Measurements from ENCODE around the gene CIZ1.
"Not testable (repeated sequence)": the region's sequence is repeated elsewhere in the genome, so short reads cannot be mapped to it uniquely, and the experiment has no call there.

CIZ1 gene

GRCh38 chr9:128136816-128137793 is 54.3 kb downstream of the CIZ1 start:
- Histone ChIP-seq H3K23ac (ENCODE audit: low read depth, low read length, poor library complexity) (no peak overlapping the region), H2BK120ac (ENCODE audit: low read depth, low read length) (no peak overlapping the region), H2BK15ac (ENCODE audit: low read length) (no peak overlapping the region), H3K14ac (ENCODE audit: low read length) (no peak overlapping the region), H3K4ac (ENCODE audit: low read length) (no peak overlapping the region), H2BK5ac (ENCODE audit: low read length) (no peak overlapping the region), H3K4me3 (ENCODE audit: low read length in 2 of 2) (no peak overlapping the region), H4K91ac (ENCODE audit: low read depth, low read length, poor library complexity) (no peak overlapping the region), H3K18ac (ENCODE audit: low read length) (no peak overlapping the region), H3K9me3 (replicated peaks in 1 of 2; ENCODE audit: control insufficient read depth in 2 of 2, insufficient read depth in 1 of 2, low read depth in 1 of 2, low read length in 2 of 2) (no peaks in the 10 kb centered on the region), H4K8ac (ENCODE audit: low read depth, low read length) (no peak overlapping the region), H3K27me3 (ENCODE audit: control insufficient read depth in 3 of 3, insufficient read depth in 3 of 3, low read depth in 1 of 3, low read length in 3 of 3) (peaks cover 0 to 3% (median 0%) of the 10 kb centered on the region in 3 experiments), H3K9ac (ENCODE audit: low read depth, low read length, poor library complexity) (peak overlapping the region; percentile 9), H2BK12ac (ENCODE audit: low read length) (no peak overlapping the region), H2AK5ac (ENCODE audit: low read depth, low read length) (peak overlapping the region; percentile 61), H3K4me2 (ENCODE audit: insufficient read depth, low read length, poor library complexity, severe bottlenecking) (no peak overlapping the region), H3K27ac (replicated peaks; ENCODE audit: low read length) (no peak overlapping the region), H2AFZ (ENCODE audit: low read length) (no peak overlapping the region), H3K4me1 (ENCODE audit: control insufficient read depth in 2 of 2, insufficient read depth in 1 of 2, low read depth in 1 of 2, low read length in 2 of 2) (peaks cover 2 to 7% of the 10 kb centered on the region in 2 donors), H3K79me1 (ENCODE audit: low read depth, low read length) (no peaks in the 10 kb centered on the region), H3K36me3 (replicated peaks in 1 of 2; ENCODE audit: control insufficient read depth in 2 of 2, insufficient read depth in 2 of 2, low read length in 2 of 2) (no peaks in the 10 kb centered on the region)
- WGBS, 2 donors (ENCODE audit: extremely low coverage in 2 of 2, insufficient read length in 2 of 2, insufficient replicate concordance in 1 of 2) = no CpG with 5 or more reads among the region's 18 CpGs
- DNase-seq (ENCODE audit: low spot score) = no peak

GRCh38 chr9:128135561-128135960 is 55.8 kb downstream of the CIZ1 start:
- not testable (repeated sequence) for H2AK5ac ChIP-seq (ENCODE audit: low read depth, low read length); H3K9me3 ChIP-seq (replicated peaks in 1 of 2; ENCODE audit: control insufficient read depth in 2 of 2, insufficient read depth in 1 of 2, low read depth in 1 of 2, low read length in 2 of 2); H3K9ac ChIP-seq (ENCODE audit: low read depth, low read length, poor library complexity); H4K8ac ChIP-seq (ENCODE audit: low read depth, low read length); H3K4ac ChIP-seq (ENCODE audit: low read length); H2BK12ac ChIP-seq (ENCODE audit: low read length); H2BK120ac ChIP-seq (ENCODE audit: low read depth, low read length); H3K36me3 ChIP-seq (replicated peaks in 1 of 2; ENCODE audit: control insufficient read depth in 2 of 2, insufficient read depth in 2 of 2, low read length in 2 of 2); H2BK5ac ChIP-seq (ENCODE audit: low read length); H3K18ac ChIP-seq (ENCODE audit: low read length); H3K4me2 ChIP-seq (ENCODE audit: insufficient read depth, low read length, poor library complexity, severe bottlenecking); H3K79me1 ChIP-seq (ENCODE audit: low read depth, low read length); H3K4me3 ChIP-seq (ENCODE audit: low read length in 2 of 2); H2AFZ ChIP-seq (ENCODE audit: low read length); H4K91ac ChIP-seq (ENCODE audit: low read depth, low read length, poor library complexity); H3K14ac ChIP-seq (ENCODE audit: low read length); H3K27me3 ChIP-seq (ENCODE audit: control insufficient read depth in 3 of 3, insufficient read depth in 3 of 3, low read depth in 1 of 3, low read length in 3 of 3); H2BK15ac ChIP-seq (ENCODE audit: low read length); H3K27ac ChIP-seq (replicated peaks; ENCODE audit: low read length); H3K23ac ChIP-seq (ENCODE audit: low read depth, low read length, poor library complexity); DNase-seq (ENCODE audit: low spot score)
- H3K4me1 ChIP-seq (ENCODE audit: control insufficient read depth in 2 of 2, insufficient read depth in 1 of 2, low read depth in 1 of 2, low read length in 2 of 2) = peaks cover 2 to 11% of the 10 kb centered on the region in 2 donors
- WGBS, 2 donors (ENCODE audit: extremely low coverage in 2 of 2, insufficient read length in 2 of 2, insufficient replicate concordance in 1 of 2) = no CpG with 5 or more reads among the region's 8 CpGs

- not testable (repeated sequence) for H3K23ac ChIP-seq (ENCODE audit: low read depth, low read length, poor library complexity); H2BK5ac ChIP-seq (ENCODE audit: low read length); H3K14ac ChIP-seq (ENCODE audit: low read length); H4K8ac ChIP-seq (ENCODE audit: low read depth, low read length); H3K36me3 ChIP-seq (replicated peaks in 1 of 2; ENCODE audit: control insufficient read depth in 2 of 2, insufficient read depth in 2 of 2, low read length in 2 of 2); H3K27me3 ChIP-seq (ENCODE audit: control insufficient read depth in 3 of 3, insufficient read depth in 3 of 3, low read depth in 1 of 3, low read length in 3 of 3); H3K9ac ChIP-seq (ENCODE audit: low read depth, low read length, poor library complexity); H3K4me2 ChIP-seq (ENCODE audit: insufficient read depth, low read length, poor library complexity, severe bottlenecking); DNase-seq (ENCODE audit: low spot score); H3K9me3 ChIP-seq (replicated peaks in 1 of 2; ENCODE audit: control insufficient read depth in 2 of 2, insufficient read depth in 1 of 2, low read depth in 1 of 2, low read length in 2 of 2); H3K4me3 ChIP-seq (ENCODE audit: low read length in 2 of 2); H3K18ac ChIP-seq (ENCODE audit: low read length); H2BK120ac ChIP-seq (ENCODE audit: low read depth, low read length); H4K91ac ChIP-seq (ENCODE audit: low read depth, low read length, poor library complexity); H3K27ac ChIP-seq (replicated peaks; ENCODE audit: low read length); H2AK5ac ChIP-seq (ENCODE audit: low read depth, low read length); H2BK15ac ChIP-seq (ENCODE audit: low read length); H3K4ac ChIP-seq (ENCODE audit: low read length); H2BK12ac ChIP-seq (ENCODE audit: low read length); H3K79me1 ChIP-seq (ENCODE audit: low read depth, low read length)
- H3K4me1 ChIP-seq (ENCODE audit: control insufficient read depth in 2 of 2, insufficient read depth in 1 of 2, low read depth in 1 of 2, low read length in 2 of 2) = peaks cover 6 to 15% of the 10 kb centered on the region in 2 donors
- H2AFZ ChIP-seq (ENCODE audit: low read length) = peak overlapping the region; percentile 78
- WGBS, 2 donors (ENCODE audit: extremely low coverage in 2 of 2, insufficient read length in 2 of 2, insufficient replicate concordance in 1 of 2) = no CpG with 5 or more reads among the region's 8 CpGs
Observed at GRCh38 chr9:128132139-128132538, 59.2 kb downstream of the CIZ1 start.

DNA sequence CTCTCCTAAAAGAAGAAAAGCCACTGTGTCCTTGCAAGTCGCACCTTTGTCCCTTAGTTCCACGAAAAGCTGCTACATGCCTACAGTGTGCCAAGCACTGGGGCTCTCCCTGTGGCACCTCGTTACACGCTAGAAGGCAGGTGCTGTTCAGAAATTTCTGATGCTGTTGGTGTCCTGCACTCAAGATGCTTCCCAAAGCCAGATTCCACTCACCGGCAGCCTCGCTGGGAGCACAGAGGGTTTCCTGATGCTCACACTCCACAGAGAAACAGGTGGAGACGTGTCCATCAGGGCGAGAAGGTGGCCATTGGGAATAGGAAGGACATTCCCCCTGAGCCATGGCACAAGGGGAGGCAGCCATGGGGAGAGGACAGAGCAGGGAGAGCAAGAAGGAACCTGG is 60.0 kb downstream of the CIZ1 start:
- WGBS, 2 donors (ENCODE audit: extremely low coverage in 2 of 2, insufficient read length in 2 of 2, insufficient replicate concordance in 1 of 2) = no CpG with 5 or more reads among the region's 8 CpGs

More for the DNA sequence above, 60.0 kb downstream of the CIZ1 start:
- not testable (repeated sequence) for H3K27me3 ChIP-seq (ENCODE audit: control insufficient read depth in 3 of 3, insufficient read depth in 3 of 3, low read depth in 1 of 3, low read length in 3 of 3); H3K9me3 ChIP-seq (replicated peaks in 1 of 2; ENCODE audit: control insufficient read depth in 2 of 2, insufficient read depth in 1 of 2, low read depth in 1 of 2, low read length in 2 of 2); H3K4me3 ChIP-seq (ENCODE audit: low read length in 2 of 2); H3K79me1 ChIP-seq (ENCODE audit: low read depth, low read length); H2BK12ac ChIP-seq (ENCODE audit: low read length); H3K4ac ChIP-seq (ENCODE audit: low read length); H4K8ac ChIP-seq (ENCODE audit: low read depth, low read length); H3K4me2 ChIP-seq (ENCODE audit: insufficient read depth, low read length, poor library complexity, severe bottlenecking); H3K18ac ChIP-seq (ENCODE audit: low read length); H3K27ac ChIP-seq (replicated peaks; ENCODE audit: low read length); H3K9ac ChIP-seq (ENCODE audit: low read depth, low read length, poor library complexity); H3K23ac ChIP-seq (ENCODE audit: low read depth, low read length, poor library complexity); DNase-seq (ENCODE audit: low spot score); H2BK15ac ChIP-seq (ENCODE audit: low read length); H2BK5ac ChIP-seq (ENCODE audit: low read length); H4K91ac ChIP-seq (ENCODE audit: low read depth, low read length, poor library complexity); H2BK120ac ChIP-seq (ENCODE audit: low read depth, low read length); H3K14ac ChIP-seq (ENCODE audit: low read length); H3K36me3 ChIP-seq (replicated peaks in 1 of 2; ENCODE audit: control insufficient read depth in 2 of 2, insufficient read depth in 2 of 2, low read length in 2 of 2)
- Histone ChIP-seq H2AFZ (ENCODE audit: low read length) (peak overlapping the region; percentile 78), H2AK5ac (ENCODE audit: low read depth, low read length) (peak overlapping the region; percentile 35), H3K4me1 (ENCODE audit: control insufficient read depth in 2 of 2, insufficient read depth in 1 of 2, low read depth in 1 of 2, low read length in 2 of 2) (peaks cover 5 to 17% of the 10 kb centered on the region in 2 donors)

All from neuronal stem cell (in vitro differentiated cells).